OCI-LY3 (cell line): ENCODE results near the gene DOK4.

Experiments used
- H2AFZ ChIP-seq: fragments of 200-600, 300-600 bp; shearing (Covaris generic); 2 replicates; pipeline ENCODE4 v1.6.0; 2014; ENCODE audit warnings: antibody characterized with exemption, low read depth, low read length
- H3K27ac ChIP-seq: fragments of 200-600, 300-600 bp; sonication (generic); 2 replicates; pipeline ENCODE4 v1.5.1; 2014; ENCODE audit warnings: mild to moderate bottlenecking, low read length, moderate library complexity, mixed read lengths
- H3K27me3 ChIP-seq: fragments of 200-600, 300-600 bp; sonication (generic); 2 replicates; pipeline ENCODE4 v1.6.1; 2014; ENCODE audit warnings: low read depth, low read length, mixed read lengths
- H3K36me3 ChIP-seq: fragments of 200-600, 300-600 bp; sonication (generic); replicated peaks from 2 replicates; pipeline ENCODE3; 2014; ENCODE audit warnings: low read depth, low read length, mixed read lengths
- H3K4me1 ChIP-seq: fragments of 300-600, 200-600 bp; sonication (generic); 2 replicates; pipeline ENCODE4 v1.6.1; 2014; ENCODE audit warnings: low read length, mixed read lengths
- H3K4me2 ChIP-seq: fragments of 200-600, 300-600 bp; sonication (generic); 2 replicates; pipeline ENCODE4 v1.6.1; 2014; ENCODE audit warnings: low read length, mixed read lengths
- H3K4me3 ChIP-seq: fragments of 300-600, 200-600 bp; sonication (generic); 2 replicates; pipeline ENCODE4 v1.5.1; 2014; ENCODE audit warnings: antibody characterized with exemption, mild to moderate bottlenecking, low read length, moderate library complexity
- H3K79me2 ChIP-seq: fragments of 300-600, 200-600 bp; shearing (Covaris generic); 2 replicates; pipeline ENCODE4 v1.6.1; 2014; ENCODE audit warnings: mild to moderate bottlenecking, low read length, mixed read lengths
- H3K9ac ChIP-seq: fragments of 300-600, 200-600 bp; shearing (Covaris generic); 2 replicates; pipeline ENCODE4 v1.6.0; 2014; ENCODE audit warnings: mild to moderate bottlenecking, low read length, moderate library complexity
- H3K9me3 ChIP-seq: fragments of 200-600, 300-600 bp; shearing (Covaris generic); 2 replicates; pipeline ENCODE4 v1.6.1; 2014; ENCODE audit warnings: low read length, mixed read lengths; ENCODE audit not compliant: insufficient read depth
- H4K20me1 ChIP-seq: fragments of 200-600, 300-600 bp; sonication (generic); 2 replicates; pipeline ENCODE4 v1.6.1; 2016; ENCODE audit warnings: low read length, mixed read lengths; ENCODE audit not compliant: insufficient read depth
- EZH2phosphoT487 ChIP-seq: fragments of 200-600 bp; shearing (Covaris generic); IDR thresholded peaks from 2 replicates; pipeline ENCODE4 v1.6.1; 2018; ENCODE audit warnings: antibody characterized with exemption, mixed run types, low read depth
- TF ChIP-seq, protein P1 (sequence below): fragments of 200-600, 300-600 bp; sonication (generic); IDR thresholded peaks from 2 replicates; pipeline ENCODE4 v1.5.1; 2014; ENCODE audit warnings: antibody characterized with exemption, low read length, low read depth

Gene DOK4

DNA sequence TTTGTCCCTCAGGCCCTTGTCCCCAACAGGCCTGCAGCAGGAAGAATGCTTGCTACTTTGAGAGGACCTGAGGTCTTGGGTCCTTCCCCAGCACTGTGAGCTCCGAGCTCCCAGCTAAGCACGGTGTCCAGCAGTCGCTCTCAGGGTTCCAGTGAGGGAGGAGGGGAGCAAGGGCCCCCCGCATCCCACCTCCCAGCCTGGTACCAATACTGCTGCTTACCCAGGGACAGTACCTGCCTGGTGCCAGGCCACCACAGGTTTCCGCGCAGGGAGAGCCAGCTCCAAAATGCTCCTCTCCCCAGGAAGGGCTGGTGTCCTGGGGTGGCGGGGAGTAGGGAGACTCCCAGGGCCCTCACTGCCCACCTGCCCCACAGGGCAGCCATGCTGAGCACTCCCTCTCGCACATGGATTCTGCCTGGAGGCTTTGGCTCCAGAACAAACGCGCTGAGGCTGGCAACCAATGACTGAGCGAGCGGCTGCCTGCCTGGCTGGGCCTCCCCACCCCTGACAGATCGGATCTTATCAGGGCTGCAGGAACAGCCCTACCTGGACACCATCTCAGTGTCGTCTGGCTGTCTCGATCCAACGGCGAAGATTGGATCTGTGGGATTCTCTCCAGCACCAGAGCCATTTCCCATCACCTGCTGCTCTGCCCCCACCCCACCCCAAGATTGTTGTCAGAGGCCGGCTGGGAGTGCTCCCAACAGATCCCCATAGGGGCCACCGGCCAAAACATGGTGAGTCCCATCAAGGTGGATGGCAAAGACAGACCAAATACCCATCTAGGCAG, 2.4 kb downstream of the DOK4 start:
- H3K36me3 ChIP-seq: no peaks in the 10 kb centered on the region
- H3K79me2 ChIP-seq: no peaks in the 10 kb centered on the region
- no peak overlapping the region for H2AFZ ChIP-seq
- H4K20me1 ChIP-seq: 0 out of 2 replicates have a peak, but pooled peaks cover 3% of the 10 kb centered on the region
- H3K4me3 ChIP-seq: no peak overlapping the region
- H3K9ac ChIP-seq: no peak overlapping the region
- H3K27me3 ChIP-seq: peaks cover 43% of the 10 kb centered on the region
- TF ChIP-seq, protein P1, sequence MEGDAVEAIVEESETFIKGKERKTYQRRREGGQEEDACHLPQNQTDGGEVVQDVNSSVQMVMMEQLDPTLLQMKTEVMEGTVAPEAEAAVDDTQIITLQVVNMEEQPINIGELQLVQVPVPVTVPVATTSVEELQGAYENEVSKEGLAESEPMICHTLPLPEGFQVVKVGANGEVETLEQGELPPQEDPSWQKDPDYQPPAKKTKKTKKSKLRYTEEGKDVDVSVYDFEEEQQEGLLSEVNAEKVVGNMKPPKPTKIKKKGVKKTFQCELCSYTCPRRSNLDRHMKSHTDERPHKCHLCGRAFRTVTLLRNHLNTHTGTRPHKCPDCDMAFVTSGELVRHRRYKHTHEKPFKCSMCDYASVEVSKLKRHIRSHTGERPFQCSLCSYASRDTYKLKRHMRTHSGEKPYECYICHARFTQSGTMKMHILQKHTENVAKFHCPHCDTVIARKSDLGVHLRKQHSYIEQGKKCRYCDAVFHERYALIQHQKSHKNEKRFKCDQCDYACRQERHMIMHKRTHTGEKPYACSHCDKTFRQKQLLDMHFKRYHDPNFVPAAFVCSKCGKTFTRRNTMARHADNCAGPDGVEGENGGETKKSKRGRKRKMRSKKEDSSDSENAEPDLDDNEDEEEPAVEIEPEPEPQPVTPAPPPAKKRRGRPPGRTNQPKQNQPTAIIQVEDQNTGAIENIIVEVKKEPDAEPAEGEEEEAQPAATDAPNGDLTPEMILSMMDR: no peak
- no peak for TF ChIP-seq EZH2phosphoT487
- no peak overlapping the region for H3K27ac ChIP-seq
- H3K9me3 ChIP-seq: no peaks in the 10 kb centered on the region
- H3K4me1 ChIP-seq: peaks cover 23% of the 10 kb centered on the region
- no peak overlapping the region for H3K4me2 ChIP-seq

DNA sequence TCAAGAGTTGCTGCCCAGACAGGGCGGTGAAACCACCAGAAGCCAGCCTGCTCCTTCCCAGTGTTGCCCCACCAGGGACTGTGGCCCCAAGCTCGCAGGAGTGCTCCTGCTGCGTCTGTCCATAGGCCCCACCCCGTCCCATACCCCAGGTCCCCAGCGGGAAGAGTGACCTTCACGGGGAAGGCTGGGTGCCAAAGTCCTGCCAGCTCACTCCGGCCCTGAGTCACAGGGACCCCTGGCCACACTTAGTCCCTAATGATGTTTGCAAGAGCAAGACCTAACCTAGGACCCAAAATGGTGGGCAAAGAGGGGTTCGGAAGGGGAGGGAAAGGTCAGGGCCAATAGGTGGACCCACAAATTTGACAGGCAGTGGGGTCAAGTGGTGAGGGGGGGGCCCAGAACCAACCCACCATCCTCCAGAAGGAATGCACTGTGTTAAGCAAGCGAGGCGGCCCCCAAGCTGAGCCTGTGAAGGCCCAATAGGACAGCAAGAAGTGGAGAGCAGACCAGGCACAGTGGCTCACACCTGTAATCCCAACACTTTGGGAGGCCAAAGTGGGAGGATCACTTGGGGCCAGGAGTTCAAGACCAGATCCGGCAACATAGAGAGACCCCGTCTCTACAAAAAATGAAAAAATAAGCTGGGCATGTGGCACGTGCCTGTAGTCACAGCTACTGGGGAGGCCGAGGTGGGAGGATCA, 3.3 kb downstream of the DOK4 start:
- Histone ChIP-seq H3K27ac (no peak overlapping the region), H2AFZ (no peak overlapping the region), H3K4me1 (peaks cover 29% of the 10 kb centered on the region), H3K36me3 (no peaks in the 10 kb centered on the region), H3K9me3 (no peaks in the 10 kb centered on the region), H4K20me1 (0 out of 2 replicates have a peak, but pooled peaks cover 3% of the 10 kb centered on the region), H3K79me2 (no peaks in the 10 kb centered on the region), H3K4me3 (no peak overlapping the region), H3K9ac (no peak overlapping the region), H3K27me3 (peaks cover 47% of the 10 kb centered on the region), H3K4me2 (no peak overlapping the region)
- TF ChIP-seq, protein P1: no peak
- TF ChIP-seq EZH2phosphoT487: no peak

DNA sequence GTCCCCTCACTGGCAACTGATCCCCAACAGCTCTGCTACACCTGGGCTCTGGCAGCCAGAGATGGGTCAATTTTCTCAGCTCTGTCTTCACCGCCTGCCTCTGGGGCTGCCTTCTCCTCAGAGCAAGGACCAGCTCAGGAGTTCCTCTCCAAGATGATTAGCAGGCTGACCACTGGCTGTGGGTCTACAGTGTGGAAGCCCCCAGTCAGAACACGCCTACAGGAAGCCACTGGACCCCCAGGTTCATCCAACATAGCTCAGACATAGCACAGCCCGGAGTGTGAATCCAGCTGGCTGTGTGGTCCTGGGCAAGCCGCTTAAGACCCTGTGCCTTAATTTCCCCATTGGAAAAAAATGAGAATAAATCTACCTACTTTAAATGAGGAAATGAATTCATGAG, 4.9 kb downstream of the DOK4 start:
- 0 out of 2 replicates have a peak, but pooled peaks cover 3% of the 10 kb centered on the region for H4K20me1 ChIP-seq
- peaks cover 59% of the 10 kb centered on the region for H3K27me3 ChIP-seq
- no peaks in the 10 kb centered on the region for H3K36me3 ChIP-seq
- H3K9me3 ChIP-seq: no peaks in the 10 kb centered on the region
- no peak overlapping the region for H3K4me2 ChIP-seq
- no peak overlapping the region for H3K4me3 ChIP-seq
- peaks cover 17% of the 10 kb centered on the region for H3K4me1 ChIP-seq
- H3K9ac ChIP-seq: no peak overlapping the region
- no peak overlapping the region for H2AFZ ChIP-seq
- H3K27ac ChIP-seq: no peak overlapping the region
- no peaks in the 10 kb centered on the region for H3K79me2 ChIP-seq
- TF ChIP-seq, protein P1: no peak
- no peak for TF ChIP-seq EZH2phosphoT487

DNA sequence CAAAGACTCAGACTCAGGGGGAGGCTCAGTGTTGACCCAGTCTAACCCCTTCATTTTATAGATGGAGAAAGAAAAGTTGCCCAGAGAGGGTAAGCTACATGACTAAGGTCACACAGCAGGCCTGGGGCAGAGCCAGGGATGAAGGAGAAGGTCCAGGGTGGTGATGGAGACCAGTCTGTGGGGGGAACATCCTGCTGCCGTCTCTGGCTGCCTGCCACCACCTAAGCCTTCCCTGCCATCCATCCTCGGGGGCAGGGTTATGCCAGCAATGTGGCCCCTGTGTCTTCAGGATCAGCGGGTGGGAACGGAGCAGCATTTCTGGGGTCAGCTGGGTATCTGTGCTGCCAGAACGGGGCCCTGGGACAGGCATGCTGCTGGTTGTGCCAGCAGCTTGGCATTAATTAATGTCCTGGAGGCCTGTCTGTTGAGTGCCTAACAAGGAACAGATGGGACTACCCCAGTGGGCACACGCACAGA, 5.5 kb downstream of the DOK4 start:
- Histone ChIP-seq H2AFZ (no peak overlapping the region), H3K36me3 (no peaks in the 10 kb centered on the region), H3K9ac (no peak overlapping the region), H3K9me3 (no peaks in the 10 kb centered on the region), H3K27ac (no peak overlapping the region), H3K4me3 (no peak overlapping the region), H3K4me2 (no peak overlapping the region), H3K79me2 (no peaks in the 10 kb centered on the region), H3K4me1 (peaks cover 21% of the 10 kb centered on the region), H4K20me1 (0 out of 2 replicates have a peak, but pooled peaks cover 3% of the 10 kb centered on the region), H3K27me3 (peaks cover 57% of the 10 kb centered on the region)
- TF ChIP-seq, protein P1: no peak
- no peak for TF ChIP-seq EZH2phosphoT487
